GM04504 (cell line): ENCODE measurements around the gene GNLY.

Experiments used
- DNase-seq: peaks from one replicate; pipeline ENCODE4 v3.0.0-alpha.2; 2012; ENCODE audit warnings: low read depth

GNLY gene

DNA sequence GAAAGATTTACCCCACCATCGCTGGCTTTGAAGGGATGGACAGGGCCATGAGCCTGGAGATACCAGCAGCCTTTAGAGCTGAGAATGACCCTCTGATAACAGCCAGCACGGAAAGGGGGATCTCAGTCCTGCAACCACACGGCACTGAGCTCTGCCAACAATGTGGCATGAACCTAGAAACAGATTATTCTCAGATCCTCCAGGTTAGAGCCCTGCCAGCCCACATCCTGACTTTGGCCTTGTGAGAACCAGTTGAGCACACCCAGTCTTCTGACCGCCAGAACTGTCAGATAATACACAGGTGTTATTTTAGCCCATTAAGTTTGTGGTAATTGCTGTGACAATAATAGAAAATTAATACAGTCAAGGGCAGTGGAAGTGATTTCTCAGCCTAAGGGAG is 9.4 kb upstream of the GNLY start:
- no peak for DNase-seq

DNA sequence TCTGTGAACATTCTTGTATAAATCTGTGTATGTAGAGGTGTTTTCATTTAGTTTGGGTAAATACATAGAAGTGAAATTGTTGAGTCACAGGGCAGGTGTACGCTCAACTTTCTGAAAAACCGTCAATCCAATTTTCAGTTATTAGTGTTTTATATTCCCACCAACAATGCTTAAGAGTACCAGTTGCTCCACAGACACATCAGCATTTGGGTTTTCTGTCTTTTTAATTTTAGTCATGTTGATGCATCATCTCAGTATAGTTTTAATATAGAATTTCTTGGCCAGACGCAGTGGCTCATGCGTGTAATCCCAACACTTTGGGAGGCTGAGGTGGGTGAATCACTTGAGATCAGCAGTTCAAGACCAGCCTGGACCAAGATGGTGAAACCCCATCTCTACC is 3.2 kb upstream of the GNLY start:
- no peak for DNase-seq

DNA sequence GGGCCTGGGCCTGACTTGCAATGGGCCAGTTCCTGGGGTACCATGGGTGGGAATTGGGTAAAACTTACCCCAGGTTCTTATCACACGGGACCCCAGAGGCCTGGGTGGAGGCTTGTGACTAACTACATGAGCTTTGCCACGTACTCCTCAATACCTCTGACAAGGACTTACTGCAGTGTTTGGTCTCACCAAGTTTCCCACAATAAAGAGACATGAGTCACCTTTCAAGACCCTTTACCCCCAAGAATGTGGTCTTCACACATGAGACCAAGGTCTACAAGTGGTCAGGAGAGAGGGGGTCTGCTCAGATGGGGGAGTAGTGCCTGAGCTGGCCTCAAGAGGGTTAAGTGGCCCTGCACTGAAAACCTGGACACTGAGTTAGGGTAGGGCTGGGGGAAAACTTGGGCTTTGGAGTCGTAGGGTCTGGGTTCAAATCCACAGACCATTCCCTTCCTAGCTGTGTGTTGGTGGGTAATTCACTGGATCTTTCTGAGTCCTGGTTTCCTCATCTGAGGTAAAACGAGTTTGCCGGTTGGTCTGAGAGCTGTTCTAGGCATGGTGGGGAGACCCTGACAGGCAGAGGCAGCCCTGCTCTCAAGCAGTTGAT is 2.0 kb upstream of the GNLY start:
- no peak for DNase-seq

DNA sequence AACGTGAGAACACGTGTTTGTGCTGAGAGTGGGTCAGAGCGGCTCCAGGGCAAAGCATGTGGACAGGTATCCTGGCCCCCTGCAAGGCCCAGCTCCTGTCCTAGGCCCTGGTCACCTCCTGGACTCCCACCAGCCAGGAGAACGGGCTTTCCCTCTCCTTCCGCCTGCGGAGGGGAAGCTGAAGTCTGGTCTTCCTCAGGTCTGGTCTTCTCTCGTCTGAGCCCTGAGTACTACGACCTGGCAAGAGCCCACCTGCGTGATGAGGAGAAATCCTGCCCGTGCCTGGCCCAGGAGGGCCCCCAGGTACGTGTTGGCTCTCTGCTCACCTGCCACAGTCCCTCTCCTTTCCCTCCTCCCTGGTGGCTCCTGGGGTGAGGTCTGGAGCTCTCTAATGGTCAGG is 963 bp downstream of the GNLY start:
- DNase-seq = no peak

DNA sequence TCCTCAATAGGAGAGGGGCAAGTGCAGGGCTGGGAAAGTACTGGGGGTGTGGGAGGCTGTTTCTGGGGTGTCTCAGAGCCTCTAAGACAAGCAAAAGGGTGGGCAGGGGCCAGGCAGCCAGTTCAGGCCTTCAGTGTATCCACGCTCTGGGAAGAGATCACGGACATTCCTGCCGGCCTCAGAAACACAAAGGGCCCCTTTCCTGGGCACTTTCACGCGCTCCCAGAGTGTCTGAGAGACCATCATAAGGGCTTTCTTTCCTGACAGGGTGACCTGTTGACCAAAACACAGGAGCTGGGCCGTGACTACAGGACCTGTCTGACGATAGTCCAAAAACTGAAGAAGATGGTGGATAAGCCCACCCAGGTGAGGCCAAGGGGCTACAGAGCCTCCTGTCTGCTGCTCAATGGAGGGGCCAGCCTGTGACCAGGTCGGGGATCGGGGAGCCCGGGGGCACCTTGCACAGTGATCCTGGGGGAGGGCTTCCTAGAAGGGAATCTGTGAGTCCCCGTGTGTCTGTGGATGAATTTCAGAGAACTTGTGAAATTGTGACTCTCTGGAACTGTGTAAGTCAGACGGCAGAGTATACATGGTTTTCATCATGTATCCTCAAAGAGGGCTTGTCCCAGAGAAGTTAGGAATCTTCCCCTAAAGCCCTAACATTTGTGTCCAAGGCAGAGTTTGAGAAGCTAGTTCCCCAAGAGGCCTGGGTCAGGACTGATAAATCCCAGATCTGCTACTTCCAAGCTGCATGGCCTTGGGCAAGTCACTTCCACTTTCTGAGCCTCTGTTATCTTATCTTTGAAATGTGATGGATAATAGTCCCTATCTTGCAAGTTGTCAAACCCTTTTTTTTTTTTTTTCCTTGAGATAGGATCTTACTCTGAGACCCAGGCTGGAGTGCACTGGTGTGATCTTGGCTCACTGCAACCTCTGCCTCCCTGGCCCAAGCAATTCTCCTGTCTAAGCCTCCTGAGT is 1.8 kb downstream of the GNLY start:
- no peak for DNase-seq

DNA sequence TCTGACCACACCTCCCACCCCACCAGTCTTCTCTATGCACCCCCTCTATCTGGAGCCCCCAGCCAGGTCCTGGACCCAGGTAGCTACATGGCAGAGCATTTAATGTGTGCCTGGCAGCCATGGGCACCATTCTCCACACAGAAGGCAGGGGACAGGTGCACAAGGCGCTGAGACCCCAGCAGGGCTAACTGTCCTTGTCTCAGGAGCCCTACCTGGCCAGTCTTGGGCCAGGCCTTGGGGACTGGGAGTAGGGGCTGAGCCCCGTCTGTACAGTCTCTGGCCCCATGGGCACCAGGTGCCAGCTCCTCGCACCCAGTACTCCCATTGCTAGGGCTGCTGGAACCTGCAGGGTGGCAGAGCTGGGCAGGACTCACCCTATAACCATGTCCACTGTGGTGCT is 2.9 kb downstream of the GNLY start:
- no peak for DNase-seq

DNA sequence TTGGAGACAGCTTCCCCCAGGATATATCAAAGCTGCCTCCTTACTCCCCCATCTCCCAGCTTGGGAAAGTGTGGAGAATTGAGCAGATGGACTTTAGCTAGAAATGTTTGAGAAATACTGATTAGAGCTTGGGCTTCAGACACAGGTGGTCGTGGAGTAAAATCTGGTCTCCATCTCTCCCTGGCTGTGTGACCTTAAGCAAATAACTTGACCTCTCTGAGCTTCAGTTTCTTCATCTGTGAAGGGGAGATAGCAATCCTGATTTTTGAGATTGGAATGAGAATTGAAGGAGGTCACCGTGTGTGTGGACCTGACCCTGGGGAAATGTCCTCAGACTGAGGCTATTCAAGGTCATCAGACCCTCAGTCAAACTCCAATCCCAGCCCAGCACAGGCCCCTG is 3.6 kb downstream of the GNLY start:
- no peak for DNase-seq

DNA sequence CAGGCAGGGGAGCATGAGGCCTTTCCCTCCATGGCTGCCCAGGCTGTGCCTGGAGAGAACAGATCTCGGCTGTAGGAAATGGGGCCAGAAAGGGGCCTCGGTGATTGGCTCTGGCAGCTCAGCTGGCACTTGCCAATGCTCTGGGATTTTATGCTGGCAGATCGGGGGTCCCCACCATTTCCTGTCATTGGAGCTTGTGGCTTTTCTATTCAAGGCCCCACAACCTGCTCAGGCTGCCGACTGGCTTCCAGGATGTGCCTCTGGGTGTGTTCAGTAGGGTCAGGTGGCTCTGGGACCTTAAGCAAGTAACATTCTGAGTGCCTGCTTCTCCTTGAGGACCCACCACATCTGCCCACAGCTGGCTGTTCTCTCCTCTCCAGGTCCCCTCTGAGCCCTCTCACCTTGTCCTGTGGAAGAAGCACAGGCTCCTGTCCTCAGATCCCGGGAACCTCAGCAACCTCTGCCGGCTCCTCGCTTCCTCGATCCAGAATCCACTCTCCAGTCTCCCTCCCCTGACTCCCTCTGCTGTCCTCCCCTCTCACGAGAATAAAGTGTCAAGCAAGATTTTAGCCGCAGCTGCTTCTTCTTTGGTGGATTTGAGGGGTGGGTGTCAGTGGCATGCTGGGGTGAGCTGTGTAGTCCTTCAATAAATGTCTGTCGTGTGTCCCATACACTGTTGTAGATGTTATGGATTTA is 4.2 kb downstream of the GNLY start:
- no peak for DNase-seq

DNA sequence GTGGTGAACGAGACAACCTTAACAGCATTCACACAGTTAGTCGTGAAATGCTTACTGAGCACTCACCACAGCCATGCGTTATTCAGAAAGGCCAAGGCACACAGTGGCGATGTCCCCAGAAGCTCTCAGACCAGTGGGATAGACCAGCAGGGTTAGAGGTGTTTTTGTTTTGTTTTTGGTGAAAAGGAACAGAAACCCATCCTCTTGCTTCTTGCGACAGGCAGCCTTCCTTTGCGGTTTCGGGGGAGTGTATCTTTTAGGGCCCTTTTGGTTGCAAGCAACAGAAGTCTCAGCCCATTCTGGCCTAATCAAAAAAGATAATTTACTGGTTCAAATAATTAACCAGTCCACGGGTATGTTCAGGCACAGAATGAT is 4.7 kb downstream of the GNLY start:
- no peak for DNase-seq

DNA sequence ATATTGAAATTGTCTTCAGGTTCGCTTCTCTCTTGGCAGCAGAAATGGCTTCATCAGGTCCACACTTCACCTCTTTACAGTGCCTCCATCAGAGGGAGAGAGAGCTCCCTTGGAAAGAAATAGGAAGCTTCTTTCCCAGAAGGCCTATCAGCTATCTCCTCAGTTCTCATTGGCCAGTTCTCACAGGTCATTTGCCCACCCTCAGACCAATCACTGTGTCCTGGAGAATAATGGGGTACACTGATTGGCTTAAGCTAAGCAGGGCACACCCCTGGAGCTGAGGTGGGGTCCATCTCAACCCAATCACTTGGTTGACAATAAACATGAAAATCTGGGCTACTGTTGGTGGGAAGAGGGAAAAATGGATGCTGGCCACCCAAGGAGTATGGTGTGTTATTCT is 5.2 kb downstream of the GNLY start:
- no peak for DNase-seq

DNA sequence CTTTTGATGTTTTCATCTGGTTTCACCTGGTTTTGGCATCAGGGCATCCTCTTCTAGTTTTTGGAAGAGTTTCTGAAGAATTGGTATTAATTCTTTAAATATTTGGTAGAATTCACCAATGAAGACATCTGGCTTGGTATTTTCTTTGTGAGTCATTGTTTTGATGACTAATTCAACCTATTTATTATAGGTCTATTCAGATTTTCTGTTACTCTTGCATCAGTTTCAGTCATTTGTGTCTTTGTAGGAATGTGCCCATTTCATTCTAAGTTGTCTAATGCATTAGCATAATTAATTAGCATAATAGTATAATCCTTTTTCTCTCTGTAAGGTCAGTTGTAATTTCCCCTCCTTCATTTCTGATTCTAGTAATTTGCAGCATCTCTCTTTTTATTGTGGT is 8.0 kb downstream of the GNLY start:
- DNase-seq = no peak

DNA sequence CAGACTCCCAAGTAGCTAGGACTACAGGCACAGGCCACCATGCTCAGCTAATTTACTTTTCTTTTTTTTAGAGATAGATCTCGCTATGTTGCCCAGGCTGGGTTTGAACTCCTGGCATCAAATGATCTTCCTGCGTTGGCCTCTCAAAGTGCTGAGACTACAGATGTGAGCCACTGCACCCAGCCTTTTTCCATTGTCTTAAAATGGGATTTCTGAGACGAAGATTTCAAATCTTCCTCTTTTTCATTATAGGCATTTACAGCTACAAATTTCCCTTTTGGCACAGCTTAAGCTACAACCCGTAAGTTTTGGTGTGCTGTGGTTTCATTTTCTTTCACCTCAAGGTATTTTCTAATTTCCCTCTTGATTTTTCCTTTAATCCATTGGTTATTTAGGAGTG is 8.6 kb downstream of the GNLY start:
- DNase-seq = no peak

DNA sequence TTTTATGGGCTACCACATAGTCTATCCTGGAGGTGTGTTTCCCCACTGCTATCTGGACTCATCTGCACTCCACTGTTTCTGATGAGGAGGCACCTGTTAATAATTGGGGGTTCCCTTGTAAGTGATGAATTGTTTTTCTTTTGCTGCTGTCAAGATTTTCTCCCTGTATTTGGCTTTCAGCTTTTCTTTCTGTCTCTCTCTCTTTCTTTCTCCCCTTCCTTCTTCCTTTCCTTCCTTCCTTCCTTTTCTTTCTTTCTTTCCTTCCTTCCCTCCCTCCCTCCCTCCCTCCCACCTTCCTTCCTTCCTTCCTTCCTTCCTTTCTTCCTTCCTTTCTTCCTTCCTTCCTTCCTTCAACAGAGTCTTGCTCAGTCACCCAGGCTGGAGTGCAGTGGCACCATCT is 9.2 kb downstream of the GNLY start:
- DNase-seq = no peak

DNA sequence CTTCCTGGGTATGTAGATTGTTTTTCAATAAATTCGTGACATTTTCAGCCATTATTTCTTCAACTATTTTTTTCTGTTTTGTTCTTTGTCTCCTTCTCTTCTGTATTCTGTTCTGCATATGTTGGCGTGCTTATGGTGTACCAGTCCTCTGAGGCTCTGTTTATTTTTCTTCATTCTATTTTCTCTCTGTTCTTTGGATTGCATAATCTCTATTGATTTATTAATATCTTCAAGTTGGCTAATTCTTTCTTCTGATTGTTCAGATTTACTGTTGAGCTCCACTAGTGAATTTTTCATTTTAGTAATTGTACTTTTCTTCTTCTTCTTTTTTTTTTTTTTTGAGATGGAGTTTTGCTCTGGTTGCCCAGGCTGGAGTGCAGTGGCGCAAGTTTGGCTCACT is 9.9 kb downstream of the GNLY start:
- no peak for DNase-seq

DNA sequence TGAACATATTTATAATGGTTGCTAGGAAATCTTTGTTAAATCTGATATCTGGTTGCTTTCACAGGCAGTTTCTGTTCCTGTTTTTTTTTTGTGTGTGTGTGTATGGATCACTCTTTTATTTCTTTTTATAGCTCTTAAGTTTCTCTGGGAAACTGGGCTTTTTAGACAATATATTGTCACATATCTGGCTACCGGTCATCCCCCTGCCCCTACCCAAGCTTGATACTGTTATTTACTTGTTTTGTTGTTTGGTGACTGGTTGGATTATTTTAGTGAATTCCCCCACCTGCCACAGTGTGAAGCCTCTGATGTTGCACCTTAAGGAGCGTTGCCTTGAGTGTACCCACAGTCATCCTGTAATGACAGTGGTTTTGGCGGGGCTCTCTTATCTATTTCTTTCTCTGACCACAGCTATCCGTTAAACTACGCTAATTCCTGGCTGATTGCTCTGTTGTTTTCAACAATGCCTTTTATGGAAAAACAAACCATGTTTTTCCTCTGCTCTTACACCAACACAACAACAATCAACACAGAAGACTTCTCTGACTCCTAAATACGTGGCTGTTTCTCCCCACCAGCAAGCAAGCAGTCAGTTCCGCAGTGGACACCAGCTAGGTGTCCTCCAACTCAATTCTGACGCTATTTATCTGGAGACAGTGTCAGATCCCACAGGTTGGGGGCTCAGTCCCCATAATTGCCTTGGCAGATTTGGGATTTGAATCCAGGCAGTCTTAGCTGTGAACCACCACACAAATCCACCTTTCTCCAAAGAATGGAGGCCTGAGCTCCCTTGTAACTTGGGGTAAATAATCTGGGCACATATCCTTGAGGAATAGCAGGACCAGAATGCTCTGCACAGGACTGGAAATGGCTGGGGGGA is 10.9 kb downstream of the GNLY start:
- DNase-seq = no peak

DNA sequence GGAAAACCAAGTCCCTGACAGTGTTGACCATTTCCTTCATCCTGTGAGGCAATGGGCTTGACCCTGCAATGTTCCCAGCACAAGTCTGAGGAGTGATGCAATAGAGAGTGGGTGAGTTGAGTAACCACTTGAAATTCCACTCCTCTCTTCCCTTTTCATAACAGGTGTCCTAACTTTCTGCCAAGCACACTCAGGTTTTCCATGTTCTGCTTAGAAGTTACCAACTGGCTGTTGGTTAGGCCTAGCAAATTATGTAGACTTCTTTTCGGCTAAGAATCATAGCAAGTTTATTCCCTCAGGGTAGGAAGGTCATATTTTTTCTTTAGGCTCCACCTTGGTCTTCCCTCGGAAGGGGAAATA is 11.5 kb downstream of the GNLY start:
- DNase-seq = peak; percentile 79

DNA sequence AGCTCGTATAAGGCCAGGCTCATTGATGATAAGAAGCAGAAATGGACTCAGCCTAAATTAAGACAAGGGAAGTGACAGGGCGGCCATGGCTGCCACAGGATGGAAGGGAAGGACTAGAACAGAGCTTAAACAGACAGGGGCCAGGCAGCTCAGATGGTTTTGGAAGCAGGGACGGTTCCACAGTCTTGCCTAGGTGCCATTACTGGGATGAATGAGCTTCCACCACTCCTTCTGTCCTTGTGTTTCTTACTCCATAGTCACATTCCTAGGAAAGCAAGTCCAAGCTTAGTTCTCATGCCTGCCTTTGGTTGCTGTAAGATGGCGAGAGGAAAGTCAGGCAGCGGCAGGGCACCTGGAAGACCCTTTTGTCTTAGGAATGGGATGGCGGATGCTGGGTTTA is 11.9 kb downstream of the GNLY start:
- DNase-seq = no peak

DNA sequence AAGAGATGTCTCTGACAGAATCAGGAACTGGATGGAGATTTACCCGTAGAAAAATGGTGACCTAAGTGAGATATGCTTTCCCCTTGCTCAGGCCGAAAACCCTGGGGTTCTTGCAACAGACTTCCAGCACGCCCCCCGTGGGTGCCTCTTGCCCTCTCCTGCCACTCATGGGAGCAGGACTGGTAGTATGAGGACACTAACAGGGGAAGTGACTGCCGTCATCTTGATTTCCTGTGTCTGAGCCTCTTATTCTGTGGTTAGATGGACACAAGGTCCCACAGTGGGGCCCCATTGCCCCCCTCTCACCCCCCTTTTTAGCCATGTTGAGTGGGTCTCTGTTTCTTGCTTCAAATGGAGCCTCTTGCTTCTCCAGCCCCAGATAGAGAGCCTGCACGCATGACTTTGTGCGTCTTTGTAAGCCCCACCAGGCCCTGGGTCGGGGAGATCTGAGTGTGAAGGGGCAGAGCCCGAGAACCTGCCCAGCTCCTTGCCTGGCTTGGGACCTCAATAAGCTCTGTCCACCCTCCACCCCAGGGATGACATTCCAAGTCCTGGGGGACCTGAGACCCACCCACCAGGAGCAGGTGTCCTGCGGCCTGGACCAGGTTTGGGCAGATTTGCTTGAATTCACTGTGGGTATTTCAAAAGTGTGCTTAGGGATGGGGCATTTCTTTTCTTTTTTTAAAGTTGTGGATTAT is 12.6 kb downstream of the GNLY start:
- DNase-seq = no peak

DNA sequence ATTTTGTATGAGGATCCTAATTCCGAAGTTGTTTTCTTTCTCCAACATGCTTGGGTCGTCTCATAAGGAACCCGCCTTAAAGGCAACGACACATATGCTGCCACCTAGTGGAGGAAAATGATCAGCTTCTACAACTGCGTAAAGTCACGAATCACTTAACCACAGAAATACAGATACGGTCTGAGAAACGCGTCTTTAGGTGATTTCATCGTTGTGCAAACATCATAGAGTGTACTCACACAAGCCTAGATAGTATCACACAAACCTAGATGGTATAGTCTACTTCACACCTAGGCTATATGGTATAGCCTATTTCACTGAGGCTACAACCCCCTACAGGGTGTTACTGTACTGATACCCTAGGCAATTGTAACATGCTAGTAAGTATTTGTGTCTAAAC is 13.1 kb downstream of the GNLY start:
- peak; percentile 72 for DNase-seq

DNA sequence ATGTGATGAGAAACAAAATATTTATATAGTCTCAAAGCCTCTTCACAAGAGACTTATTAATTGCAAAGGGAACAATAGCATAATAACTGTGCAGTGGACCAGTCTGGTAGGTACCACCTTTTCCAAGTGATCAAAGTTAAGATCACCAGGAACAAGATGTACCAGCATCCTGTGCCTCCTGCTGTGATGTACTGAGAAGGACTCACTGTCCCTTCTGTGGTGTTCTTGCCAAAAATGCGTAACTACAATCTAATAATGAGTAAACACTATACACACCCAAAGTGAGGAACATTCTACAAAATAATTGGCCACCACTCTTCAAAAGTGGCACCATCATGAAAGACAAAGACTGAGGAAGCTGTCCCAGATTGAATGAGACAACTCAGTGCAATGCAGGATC is 14.5 kb downstream of the GNLY start:
- DNase-seq = no peak

DNA sequence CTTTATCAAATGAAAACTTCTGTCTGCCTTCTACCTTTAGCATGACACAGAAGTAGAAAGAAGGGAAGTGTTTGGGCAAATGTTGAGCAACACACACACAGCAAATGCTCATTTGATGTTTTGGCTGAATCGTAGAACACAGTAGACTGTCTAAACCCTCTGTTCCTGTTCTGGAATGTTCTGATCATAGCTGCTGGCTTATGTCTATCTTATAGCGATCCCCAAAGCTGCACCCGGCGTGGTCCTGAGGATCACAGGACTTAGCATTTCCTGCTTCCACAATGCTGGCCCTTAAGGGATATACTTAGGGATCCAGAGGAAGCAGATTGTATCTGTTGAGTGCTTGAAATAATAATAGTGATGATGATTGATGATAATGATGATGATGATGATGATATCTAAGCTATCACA is 15.2 kb downstream of the GNLY start:
- DNase-seq = no peak
